ENCODE measurements around the gene IER5.

- TF ChIP-seq MAX (IDR thresholded peaks at IDR 0.05; ENCODE audit: low read depth): no peak
- TF ChIP-seq GATA2 (CRISPR knock-in tag; IDR thresholded peaks at IDR 0.05): no peak
- no peak for TF ChIP-seq YY1 (IDR thresholded peaks at IDR 0.05; ENCODE audit: low read depth)
- TF ChIP-seq EZH2phosphoT487 (IDR thresholded peaks at IDR 0.05; ENCODE audit: borderline replicate concordance, low read depth): no peak
- TF ChIP-seq CTCF (IDR thresholded peaks at IDR 0.05): no peak
- no peak for TF ChIP-seq RXRA (IDR thresholded peaks at IDR 0.05; ENCODE audit: borderline replicate concordance, low read depth)
Measured at GRCh38 chr1:181133969-181134418, 45.5 kb downstream of the IER5 start.
